GM19463 (cell line): Measurements from ENCODE around the gene GNB1L.

Experiments used
- ATAC-seq: cut with Tn5 transposase; IDR thresholded peaks from one replicate; pipeline ENCODE4 v1.9.1; 2021; ENCODE audit warnings: mild to moderate bottlenecking, moderate library complexity; ENCODE audit not compliant: unreplicated experiment

Gene GNB1L

DNA sequence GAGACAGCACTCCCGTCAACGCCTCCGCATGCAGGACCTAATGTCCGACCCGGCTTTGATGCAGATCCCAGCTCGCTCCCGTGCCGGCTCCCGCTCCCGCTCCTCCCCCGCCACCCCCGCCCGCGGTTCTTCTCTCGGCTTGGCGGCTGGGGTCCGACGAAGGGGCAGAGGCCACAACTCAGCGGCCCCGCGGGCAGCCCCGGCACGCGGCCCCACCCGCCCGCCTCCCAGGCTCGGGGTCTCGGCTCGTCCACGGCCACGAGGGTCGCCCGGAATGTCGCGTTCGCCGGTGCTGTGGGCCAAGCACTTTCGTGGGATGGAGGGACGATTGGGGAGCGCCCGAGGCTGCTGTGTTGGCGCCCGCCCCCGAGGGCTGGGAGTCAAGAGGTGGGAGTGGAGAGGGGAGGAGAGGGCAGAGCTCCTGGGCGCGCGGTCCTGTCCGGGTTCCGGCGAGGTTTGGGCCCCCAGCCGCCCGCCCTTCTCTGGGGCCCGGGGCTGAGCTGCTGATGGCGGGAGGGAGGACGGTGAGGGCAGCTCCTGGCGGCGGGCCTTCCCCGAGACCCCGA lies 99.4 kb downstream of the GNB1L start:
- ATAC-seq: no peak

GRCh38 chr22:19754701-19755144 lies 100.0 kb downstream of the GNB1L start:
- ATAC-seq: no peak

GRCh38 chr22:19753996-19754700 lies 100.5 kb downstream of the GNB1L start:
- no peak for ATAC-seq

- no peak for ATAC-seq
Observed at GRCh38 chr22:19753090-19753842, 101.4 kb downstream of the GNB1L start.

- ATAC-seq: no peak
Observed at GRCh38 chr22:19751497-19752245, 103.0 kb downstream of the GNB1L start.

DNA sequence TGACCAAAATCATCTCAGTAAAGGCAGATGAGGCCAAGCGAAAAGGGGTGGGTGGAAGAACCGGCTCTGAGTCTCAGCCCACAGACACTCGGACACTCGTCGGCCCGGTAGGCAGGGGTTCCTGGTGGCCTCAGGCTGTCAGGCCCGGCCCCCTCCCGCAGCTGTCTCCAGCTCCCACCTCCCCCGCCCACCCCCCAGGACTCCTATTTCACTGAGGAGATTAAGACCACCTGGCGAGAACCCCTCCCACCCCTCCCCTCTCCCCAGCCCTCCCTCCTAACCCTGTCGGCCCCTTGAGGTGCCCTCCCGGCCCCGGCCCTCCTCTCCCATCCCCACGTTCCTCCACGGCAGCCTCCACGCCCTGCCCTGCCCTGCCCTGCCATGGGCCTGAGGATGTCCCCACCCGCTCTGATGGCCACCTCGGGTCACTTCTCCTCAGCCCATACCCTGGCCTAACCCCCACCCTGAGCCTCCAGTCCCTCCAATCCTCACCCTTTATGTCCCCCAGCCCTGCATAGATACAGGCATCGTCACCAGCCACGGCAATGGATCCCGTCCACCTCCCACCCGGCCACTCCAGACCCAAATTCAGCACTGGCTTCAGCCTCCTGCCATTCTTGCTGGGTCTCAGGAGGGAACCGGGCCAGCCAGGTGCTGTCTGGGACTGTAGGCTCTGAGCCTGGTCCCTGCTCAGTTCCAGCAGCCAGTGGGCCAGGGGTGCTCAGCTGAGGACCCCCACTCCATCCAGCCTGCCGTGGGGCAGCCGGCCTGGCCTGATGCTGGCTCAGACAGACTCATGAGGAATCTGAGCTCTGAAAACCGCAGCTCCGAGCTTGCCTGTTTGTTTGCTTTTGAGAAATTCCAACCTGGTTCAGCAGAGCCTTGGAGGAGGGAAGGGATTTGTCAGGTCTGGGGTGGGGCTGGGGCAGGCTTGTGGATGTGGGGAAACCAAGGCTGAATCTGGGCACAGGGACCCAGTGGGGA lies 103.9 kb downstream of the GNB1L start:
- ATAC-seq: no peak

- no peak for ATAC-seq
Observed at GRCh38 chr22:19749876-19750275, 104.8 kb downstream of the GNB1L start.

GRCh38 chr22:19748991-19749664 lies 105.5 kb downstream of the GNB1L start:
- ATAC-seq: no peak

DNA sequence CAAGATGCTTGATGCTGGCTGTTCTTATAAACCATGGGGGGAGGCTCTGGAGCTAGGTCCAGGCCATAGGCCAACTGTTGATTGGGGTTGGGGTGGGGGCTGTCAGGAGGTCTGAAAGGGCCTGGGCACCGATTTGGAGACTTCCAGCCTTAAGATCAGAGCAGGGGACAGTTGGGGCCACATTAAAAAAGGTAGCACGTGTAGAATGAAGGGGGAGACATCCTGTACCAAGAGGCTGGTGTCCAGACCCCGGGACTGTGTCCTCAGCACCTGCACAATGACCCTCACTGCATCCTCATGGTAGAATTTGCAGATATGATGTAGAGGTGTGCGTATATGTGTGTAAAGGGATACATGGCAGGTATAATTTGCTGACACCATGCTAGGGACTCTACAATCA lies 106.5 kb downstream of the GNB1L start:
- no peak for ATAC-seq

GRCh38 chr22:19747551-19747950 lies 107.1 kb downstream of the GNB1L start:
- ATAC-seq: no peak

DNA sequence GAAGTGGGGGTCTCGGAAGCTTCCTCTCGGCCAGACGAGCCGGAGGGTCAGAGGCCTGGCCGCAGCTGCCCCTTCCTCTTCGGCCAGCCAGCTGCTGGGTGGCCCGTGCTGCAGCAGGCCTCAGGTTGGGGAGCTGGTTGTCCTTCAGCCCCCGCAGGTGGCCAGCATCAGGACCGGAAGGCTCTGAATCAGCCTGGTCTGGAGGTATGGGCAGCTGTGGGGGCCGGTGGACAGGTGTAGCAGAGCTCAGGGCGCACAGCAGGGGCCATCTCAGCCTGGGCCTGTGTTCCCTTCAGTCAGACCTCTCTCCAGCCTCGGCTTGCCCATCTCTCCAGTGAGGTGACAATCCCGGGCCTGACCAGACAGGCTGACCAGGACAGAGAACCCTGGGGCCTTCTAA lies 107.9 kb downstream of the GNB1L start:
- no peak for ATAC-seq

DNA sequence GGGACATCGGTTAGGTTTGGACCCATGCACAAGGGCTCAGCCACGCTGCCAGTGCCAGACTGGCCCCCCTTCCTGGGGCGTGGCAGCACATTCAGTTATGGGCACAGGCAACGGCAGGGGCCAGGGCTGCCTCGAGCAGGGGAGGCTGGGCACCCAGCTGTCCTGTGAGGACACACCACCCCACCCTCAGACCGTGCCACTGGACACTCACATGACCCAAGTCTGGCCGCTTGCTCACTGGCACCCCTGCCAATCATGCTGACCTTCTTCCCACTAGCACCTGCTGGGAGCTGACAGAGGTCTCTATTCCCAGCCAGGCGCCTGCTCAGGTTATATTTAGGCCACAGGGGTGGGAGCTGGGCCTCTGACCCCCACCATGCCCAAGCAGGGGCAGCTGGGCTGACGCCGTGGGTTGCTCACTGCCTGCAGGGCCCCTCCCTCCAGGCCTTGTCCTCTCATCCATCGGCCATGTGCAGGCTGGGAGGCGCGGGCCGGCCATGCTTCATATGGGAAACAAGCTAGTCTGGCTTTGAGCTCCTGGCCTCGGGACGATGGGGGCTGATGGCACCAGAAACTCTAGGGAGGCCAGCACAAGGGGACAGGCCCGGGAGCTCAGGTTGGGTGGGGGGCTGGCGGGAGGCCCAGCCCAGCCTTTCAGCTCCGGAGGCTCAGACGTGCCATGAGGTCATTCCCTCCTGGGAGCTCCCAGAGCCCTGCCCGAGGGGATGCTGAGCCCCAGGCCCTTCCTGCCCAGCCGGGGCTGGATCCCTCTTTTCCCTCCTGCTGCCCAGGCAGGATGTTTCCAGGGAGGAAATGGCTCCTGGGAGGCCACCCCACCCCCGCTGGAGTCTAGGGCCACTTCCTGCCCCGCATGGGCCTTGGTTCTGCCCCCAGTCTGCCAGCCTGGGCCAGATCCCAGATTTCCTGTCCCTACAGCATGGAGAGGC lies 109.2 kb downstream of the GNB1L start:
- no peak for ATAC-seq

DNA sequence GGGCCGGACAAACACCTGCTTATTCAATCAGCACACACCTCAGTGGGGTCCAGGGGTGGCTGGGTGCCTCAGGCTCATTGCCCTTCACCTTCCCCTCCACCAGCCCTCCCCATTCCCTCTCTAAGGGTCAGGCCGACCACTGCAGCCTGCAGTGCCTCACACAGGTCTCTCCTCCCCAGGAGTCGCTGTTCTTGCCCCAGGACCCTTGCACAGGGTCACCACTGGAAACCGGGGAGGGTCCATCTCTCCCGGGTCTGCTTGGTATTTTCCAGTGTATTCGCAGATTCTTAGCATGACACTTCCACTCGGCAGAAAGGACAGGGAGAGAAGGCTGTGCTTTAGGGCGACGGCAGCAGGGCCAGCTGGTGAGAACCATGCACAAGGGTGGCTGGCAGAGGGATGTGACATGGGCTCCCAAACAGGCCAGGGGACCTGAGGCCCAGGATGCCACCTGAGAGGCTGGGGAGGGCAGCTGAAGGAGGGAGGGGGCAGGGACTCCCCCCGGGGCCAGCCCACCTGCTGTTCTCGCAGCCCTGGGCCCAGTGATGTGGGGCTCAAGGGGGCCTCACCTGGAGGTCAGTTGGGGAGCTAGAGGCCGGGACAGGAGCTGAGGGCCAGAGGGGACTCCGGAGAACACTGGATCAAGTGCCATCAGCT lies 110.2 kb downstream of the GNB1L start:
- ATAC-seq: no peak

GRCh38 chr22:19743651-19744050 lies 111.0 kb downstream of the GNB1L start:
- no peak for ATAC-seq

GRCh38 chr22:19743081-19743480 lies 111.6 kb downstream of the GNB1L start:
- ATAC-seq: no peak

- no peak for ATAC-seq
Observed at GRCh38 chr22:19742160-19743066, 112.3 kb downstream of the GNB1L start.

DNA sequence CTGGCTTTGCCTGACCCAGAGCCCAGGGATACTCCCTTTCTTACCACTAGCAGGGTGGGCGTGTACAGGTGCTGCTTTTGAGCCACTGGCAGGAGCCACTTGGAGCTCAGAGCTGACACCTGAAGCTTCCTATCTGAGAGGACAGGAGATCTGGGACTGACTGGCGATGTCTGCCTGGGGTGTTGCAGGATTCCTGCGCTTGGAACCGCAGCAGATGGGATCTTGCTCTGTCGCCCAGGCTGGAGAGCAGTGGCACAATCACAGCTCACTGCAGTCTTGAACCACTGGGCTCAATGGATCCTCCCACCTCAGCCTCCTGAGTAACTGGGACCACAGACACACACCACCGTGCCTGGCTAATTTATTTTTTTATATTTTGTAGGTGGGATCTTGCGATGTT lies 113.6 kb downstream of the GNB1L start:
- ATAC-seq: no peak
